ENCODE data around the gene CFD.
"Not testable (repeated sequence)": the region's sequence is repeated elsewhere in the genome, so short reads cannot be mapped to it uniquely, and the experiment has no call there.

CFD gene

GRCh38 chr19:873561-874041 is 14.1 kb downstream of the CFD start:
- no peak for DNase-seq

GRCh38 chr19:875265-875879 is 15.9 kb downstream of the CFD start:
- DNase-seq = no peak

- DNase-seq = no peak
Measured at GRCh38 chr19:876089-876488, 16.6 kb downstream of the CFD start.

- DNase-seq = no peak
Measured at GRCh38 chr19:876780-877314, 17.4 kb downstream of the CFD start.

- DNase-seq = not testable (repeated sequence)
Measured at GRCh38 chr19:877992-878660, 18.7 kb downstream of the CFD start.

GRCh38 chr19:878751-879561 is 19.5 kb downstream of the CFD start:
- DNase-seq = not testable (repeated sequence)

- DNase-seq = no peak
Measured at GRCh38 chr19:879711-880438, 20.4 kb downstream of the CFD start.

GRCh38 chr19:881385-882071 is 22.1 kb downstream of the CFD start:
- no peak for DNase-seq

- DNase-seq = no peak
Measured at GRCh38 chr19:882871-883497, 23.5 kb downstream of the CFD start.

- DNase-seq = peak; percentile 55
Measured at GRCh38 chr19:883661-884211, 24.3 kb downstream of the CFD start.

GRCh38 chr19:884420-885211 is 25.2 kb downstream of the CFD start:
- no peak for DNase-seq

GRCh38 chr19:885536-886224 is 26.2 kb downstream of the CFD start:
- DNase-seq = no peak

- DNase-seq = no peak
Measured at GRCh38 chr19:887072-887471, 27.6 kb downstream of the CFD start.

GRCh38 chr19:887599-887998 is 28.1 kb downstream of the CFD start:
- DNase-seq = no peak

GRCh38 chr19:888581-889385 is 29.3 kb downstream of the CFD start:
- no peak for DNase-seq

- DNase-seq = no peak
Measured at GRCh38 chr19:889662-890295, 30.3 kb downstream of the CFD start.

- DNase-seq = no peak
Measured at GRCh38 chr19:890831-891230, 31.4 kb downstream of the CFD start.

- DNase-seq = not testable (repeated sequence)
Measured at GRCh38 chr19:891421-892200, 32.1 kb downstream of the CFD start.

Data from NCI-H774 (cell line).